Activated CD8-positive, alpha-beta memory T cell treated with anti-CD3 and anti-CD28 coated beads, Interleukin-2, amount 50 U/mL, for 1 hour (primary cell): Measurements from ENCODE around the gene RHEB.

ENCODE experiments used
- DNase-seq: peaks from one replicate; pipeline ENCODE4 v3.0.0-alpha.2; 2020; ENCODE audit errors: extremely low read depth

Gene RHEB

DNA sequence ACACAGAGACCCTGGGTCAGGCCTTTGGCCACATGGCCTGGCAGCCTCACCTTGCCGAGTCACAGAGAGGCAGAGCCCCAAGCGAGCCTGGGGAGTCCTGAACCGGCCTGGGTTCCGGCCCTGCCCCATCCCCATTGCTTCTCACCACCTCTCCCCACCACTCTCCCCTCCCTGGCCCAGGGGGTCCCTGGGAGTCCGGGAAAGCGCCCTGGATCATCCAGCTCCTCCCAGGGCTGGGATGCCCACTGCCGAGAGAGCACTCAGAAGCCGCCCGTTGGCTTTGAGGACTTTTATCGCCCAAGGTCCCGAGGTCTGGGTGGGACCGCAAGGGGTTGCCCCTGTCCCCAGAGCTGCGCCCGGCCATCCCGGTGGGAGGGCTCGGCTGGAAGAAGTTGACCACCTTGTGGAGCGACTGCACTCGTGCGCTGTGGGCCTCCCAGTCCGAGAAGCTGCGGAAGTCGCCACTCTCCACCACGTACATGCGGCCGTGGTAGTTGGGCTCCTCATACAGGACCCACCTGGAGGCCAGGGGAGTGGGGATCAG is 87.9 kb downstream of the RHEB start:
- DNase-seq: no peak

GRCh38 chr7:151431281-151431767 is 88.4 kb downstream of the RHEB start:
- no peak for DNase-seq

GRCh38 chr7:151430391-151431205 is 89.1 kb downstream of the RHEB start:
- no peak for DNase-seq

- DNase-seq: peak; percentile 23
These were observed 89.9 kb downstream of the RHEB start for GRCh38 chr7:151429560-151430331.

- no peak for DNase-seq
These were observed 90.5 kb downstream of the RHEB start for GRCh38 chr7:151429237-151429559.

- no peak for DNase-seq
These were observed 91.1 kb downstream of the RHEB start for GRCh38 chr7:151428378-151429236.

DNA sequence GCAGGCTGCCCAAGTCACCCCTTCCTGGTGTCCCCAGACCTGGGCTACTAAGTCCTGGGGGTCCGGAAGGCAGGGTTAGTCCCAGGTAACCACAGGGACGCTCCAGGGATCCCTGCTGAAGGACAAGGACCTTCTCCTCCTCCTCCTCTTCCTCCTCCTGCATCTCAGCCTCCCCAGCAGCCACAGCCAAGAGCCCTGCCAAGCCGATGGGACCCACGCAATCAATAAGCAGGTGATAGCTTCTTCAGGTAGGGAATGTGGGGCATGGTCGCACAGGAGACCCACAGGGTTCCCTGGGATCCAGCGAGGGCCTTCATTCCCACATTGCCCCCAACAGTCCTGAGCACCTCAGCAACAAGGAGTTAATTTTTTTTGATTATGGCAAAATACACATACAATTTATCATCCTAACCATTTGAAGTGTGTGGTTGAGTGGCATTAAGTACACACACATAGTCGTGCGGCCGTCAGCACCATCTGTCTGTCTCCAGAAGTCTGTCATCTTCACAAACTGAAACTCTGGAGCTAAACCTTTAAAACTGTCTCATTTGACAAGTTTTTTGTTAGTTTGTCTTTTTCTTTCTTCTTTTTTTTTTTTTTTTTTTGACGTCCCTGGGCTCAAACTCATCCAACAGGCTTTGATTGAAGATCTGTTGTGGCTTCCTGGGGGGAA is 91.9 kb downstream of the RHEB start:
- no peak for DNase-seq

DNA sequence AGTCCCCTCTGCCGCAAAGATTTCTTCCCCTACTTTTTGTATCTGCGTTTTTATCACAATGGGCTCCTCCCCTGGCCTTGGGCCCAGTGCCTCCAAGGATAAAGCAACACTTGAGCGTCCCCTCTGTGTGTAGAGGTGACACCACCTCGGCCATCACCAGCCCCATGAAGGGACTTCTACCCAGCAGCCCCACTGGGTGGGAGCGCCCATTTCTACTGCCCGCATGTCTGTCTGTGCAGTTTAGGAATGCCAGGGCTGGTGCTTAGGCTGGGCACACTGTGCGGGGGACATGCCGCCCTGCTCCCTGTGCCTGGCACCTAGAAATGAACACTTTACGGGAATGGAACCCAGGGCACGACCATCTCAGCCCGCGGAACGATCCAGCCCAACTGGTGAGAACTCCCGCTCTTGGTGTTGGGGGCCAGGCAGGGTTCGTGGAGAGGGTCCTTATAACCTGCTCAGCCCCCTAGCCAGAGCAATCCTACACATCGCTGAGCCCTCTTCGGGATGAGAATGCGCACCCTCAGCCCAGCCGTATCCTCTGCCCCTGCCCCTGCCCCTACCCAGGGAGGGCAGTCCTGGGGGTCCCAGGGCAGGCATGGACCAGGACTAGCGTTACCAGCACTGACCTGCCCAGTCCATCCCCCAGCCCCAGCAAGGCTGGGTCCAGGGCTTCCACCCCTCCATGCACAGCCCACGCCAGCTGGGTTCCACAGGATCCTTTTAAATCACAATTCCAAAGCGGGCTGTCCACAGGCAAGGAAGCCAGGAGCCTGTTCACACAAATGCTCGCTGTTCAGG is 92.6 kb downstream of the RHEB start:
- DNase-seq: no peak

GRCh38 chr7:151426441-151426903 is 93.2 kb downstream of the RHEB start:
- no peak for DNase-seq

DNA sequence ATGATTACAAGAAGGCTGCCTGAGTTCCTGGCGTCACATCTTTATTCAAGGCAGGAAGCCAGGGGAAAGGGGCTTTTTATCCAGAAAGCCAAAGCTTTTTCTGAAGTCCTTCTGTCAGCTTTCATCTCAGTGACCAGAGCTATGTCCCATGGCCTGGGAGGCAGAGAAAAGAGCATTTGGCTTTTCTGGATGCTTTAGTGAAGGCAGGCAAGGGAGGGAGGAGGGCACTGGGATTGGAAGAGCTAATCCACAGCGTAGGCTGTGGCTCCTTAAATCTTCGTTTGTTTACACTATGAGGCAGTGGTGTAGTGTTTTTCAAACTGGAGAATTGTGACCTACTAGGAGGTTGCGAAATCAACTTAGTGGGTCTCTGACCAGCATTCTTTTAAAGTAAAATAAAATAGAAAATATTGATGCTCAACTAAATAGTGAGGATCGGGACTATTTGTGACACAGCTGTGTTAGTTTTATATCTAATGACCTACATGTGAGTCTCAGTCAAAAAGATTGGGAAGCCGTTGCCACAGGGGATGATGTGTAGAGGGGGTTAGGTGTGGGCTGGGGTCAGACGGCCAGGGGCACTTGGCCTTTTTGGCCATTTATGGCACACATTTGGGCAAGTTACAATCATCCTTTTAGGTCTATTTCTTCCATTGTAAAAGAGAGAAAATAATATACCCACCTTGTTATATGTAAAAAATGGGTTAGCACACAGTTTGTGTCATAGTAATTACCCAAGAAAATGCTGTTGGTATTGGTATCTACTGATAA is 93.8 kb downstream of the RHEB start:
- no peak for DNase-seq

DNA sequence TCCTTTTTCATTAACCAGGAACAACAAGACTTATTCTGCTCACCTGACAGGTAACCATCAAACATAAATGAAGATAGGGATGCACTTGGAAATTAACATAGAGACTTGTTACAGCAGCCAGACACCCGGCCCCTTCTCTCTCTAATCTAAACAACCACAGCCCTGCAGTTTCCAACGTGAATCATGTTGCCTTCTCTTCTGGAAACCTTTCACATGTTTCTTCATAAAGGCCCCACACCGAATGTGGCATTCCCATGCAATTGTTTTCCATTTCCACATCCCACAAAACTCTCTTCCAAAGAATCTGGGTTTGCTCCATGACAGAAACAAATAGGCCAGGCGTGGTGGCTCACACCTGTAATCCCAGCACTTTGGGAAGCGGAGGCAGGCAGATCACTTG is 94.9 kb downstream of the RHEB start:
- no peak for DNase-seq

- no peak for DNase-seq
These were observed 95.8 kb downstream of the RHEB start for GRCh38 chr7:151423936-151424335.

GRCh38 chr7:151423226-151423625 is 96.5 kb downstream of the RHEB start:
- no peak for DNase-seq

- no peak for DNase-seq
These were observed 97.5 kb downstream of the RHEB start for GRCh38 chr7:151422212-151422611.

DNA sequence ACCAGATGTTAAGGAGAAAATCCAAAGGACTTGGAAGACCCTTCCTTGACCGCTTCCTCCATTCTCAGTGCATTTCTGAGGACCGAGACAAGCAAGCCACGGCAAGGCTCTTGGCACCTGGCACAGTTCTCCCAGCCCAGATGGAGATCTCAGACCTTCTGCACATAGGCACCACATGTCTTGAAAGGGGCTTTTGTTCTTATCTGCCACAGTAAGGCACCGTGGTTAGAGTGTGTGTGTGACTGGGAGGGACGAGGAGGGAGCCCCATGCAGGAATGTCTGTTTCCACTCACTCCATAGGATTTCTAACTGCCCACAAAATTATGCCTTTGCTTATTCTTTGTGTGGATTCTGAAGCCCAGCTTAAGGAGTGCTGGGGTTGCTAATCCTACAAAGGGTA is 99.6 kb downstream of the RHEB start:
- no peak for DNase-seq

DNA sequence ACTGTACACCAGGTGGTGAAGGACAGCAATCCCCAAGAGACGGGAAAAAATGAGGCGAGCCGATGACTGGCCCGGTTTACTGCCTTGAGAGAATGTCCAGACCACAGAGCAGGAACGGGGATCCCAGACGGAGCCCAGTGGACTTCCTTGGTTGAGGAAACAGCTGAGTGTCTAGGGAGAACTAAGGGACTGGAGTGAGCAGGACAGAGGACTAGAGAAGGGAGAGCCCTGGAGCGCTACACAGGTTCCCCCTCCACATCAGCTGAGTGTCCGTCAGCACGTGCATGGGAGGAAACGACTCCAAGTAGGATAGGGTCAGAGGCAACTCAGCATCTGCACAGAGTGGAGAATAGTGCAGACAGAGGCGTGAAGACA is 102.8 kb downstream of the RHEB start:
- no peak for DNase-seq

DNA sequence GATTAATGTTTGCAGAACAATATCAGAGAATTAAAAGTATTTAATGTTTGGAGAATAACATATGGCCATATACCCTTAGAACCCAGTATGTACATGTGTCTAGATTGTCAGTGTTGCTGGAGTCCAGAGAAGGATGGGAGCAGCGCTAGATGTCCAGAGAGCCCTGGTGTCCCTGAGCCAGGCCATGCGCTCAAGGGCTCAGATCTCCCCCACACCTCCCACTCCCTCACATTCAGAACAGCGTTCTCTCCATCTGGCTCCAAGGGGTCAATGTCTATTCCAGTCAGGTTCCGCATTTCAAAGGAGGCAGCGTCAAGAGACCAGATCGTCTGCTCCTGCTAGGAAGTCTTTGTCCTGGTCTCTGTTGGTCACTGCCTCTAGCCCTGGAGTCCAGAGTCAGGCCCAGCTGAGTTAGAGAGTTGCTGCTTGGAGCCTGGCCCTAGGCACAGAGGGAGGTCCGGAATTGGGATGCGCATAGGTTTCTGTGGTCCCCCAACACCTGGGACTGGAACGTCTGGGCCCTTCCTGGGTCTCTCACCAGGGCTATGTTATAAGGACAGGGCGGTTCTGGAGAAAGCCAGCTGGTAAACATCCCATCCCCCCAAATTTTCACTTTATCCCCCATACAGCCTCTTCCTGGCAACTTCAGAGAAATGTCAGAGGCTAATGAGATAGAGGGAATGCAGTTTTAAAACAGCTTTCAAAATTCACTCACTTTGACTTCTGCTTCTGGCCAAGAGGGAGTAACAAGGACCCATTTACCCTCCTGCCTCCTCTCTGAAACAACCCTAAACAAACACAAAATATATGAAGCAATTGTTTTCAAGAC is 103.4 kb downstream of the RHEB start:
- no peak for DNase-seq
